ENCODE results near the gene RRM2. TPM values are rescaled to one million over a fixed set of nuclear protein-coding genes. Genes with fewer than 3 reads are reported as not detected.
A peak's percentile ranks its signal among the peaks of the same experiment; 100 is the strongest.
"Not testable (repeated sequence)": the region's sequence is repeated elsewhere in the genome, so short reads cannot be mapped to it uniquely, and the experiment has no call there.

RRM2 gene
- total RNA-seq, 1 experiment from 2014 or later = 456 TPM

- not testable (repeated sequence) for H3K27ac ChIP-seq
Measured at GRCh38 chr2:10147050-10147660, 24.6 kb downstream of the RRM2 start.

GRCh38 chr2:10148268-10148667 lies 25.7 kb downstream of the RRM2 start:
- peaks cover 59% of the 10 kb centered on the region for H3K36me3 ChIP-seq

More at GRCh38 chr2:10147050-10147660, 24.6 kb downstream of the RRM2 start:
- H3K4me3 ChIP-seq; DNase-seq; H3K4me1 ChIP-seq; H3K9me3 ChIP-seq (replicated peaks); H3K27me3 ChIP-seq: not testable (repeated sequence)
- H3K36me3 ChIP-seq = peaks cover 70% of the 10 kb centered on the region

GRCh38 chr2:10149635-10150034 lies 27.1 kb downstream of the RRM2 start:
- Histone ChIP-seq H3K27me3 (no peaks in the 10 kb centered on the region), H3K4me1 (no peaks in the 10 kb centered on the region), H3K36me3 (peaks cover 53% of the 10 kb centered on the region), H3K27ac (no peak overlapping the region), H3K4me3 (no peak overlapping the region), H3K9me3 (replicated peaks) (no peaks in the 10 kb centered on the region)
- no peak for DNase-seq

More at GRCh38 chr2:10148268-10148667, 25.7 kb downstream of the RRM2 start:
- Histone ChIP-seq H3K27me3 (no peaks in the 10 kb centered on the region), H3K27ac (no peak overlapping the region), H3K9me3 (replicated peaks) (no peaks in the 10 kb centered on the region), H3K4me1 (no peaks in the 10 kb centered on the region), H3K4me3 (no peak overlapping the region)
- no peak for DNase-seq

- H3K36me3 ChIP-seq = peaks cover 50% of the 10 kb centered on the region
- no peaks in the 10 kb centered on the region for H3K9me3 ChIP-seq (replicated peaks)
- no peaks in the 10 kb centered on the region for H3K27me3 ChIP-seq
Measured at GRCh38 chr2:10150436-10150835, 27.9 kb downstream of the RRM2 start.

GRCh38 chr2:10151462-10151861 lies 28.9 kb downstream of the RRM2 start:
- no peak for DNase-seq
- Histone ChIP-seq H3K27ac (no peak overlapping the region), H3K36me3 (peaks cover 49% of the 10 kb centered on the region), H3K27me3 (no peaks in the 10 kb centered on the region), H3K4me3 (no peak overlapping the region), H3K4me1 (no peaks in the 10 kb centered on the region), H3K9me3 (replicated peaks) (no peaks in the 10 kb centered on the region)

More at GRCh38 chr2:10150436-10150835, 27.9 kb downstream of the RRM2 start:
- no peak for DNase-seq
- Histone ChIP-seq H3K4me1 (no peaks in the 10 kb centered on the region), H3K27ac (no peak overlapping the region), H3K4me3 (no peak overlapping the region)

GRCh38 chr2:10157293-10157692 lies 34.8 kb downstream of the RRM2 start:
- DNase-seq = no peak
- no peak overlapping the region for H3K27ac ChIP-seq
- no peaks in the 10 kb centered on the region for H3K27me3 ChIP-seq
- peaks cover 24% of the 10 kb centered on the region; the same call in 1 of the 2 replicates for H3K36me3 ChIP-seq
- H3K4me3 ChIP-seq = no peak overlapping the region
- H3K4me1 ChIP-seq = no peaks in the 10 kb centered on the region
- H3K9me3 ChIP-seq (replicated peaks) = no peaks in the 10 kb centered on the region

- peaks cover 23% of the 10 kb centered on the region; the same call in 1 of the 2 replicates for H3K36me3 ChIP-seq
- no peak for DNase-seq
- H3K9me3 ChIP-seq (replicated peaks) = no peaks in the 10 kb centered on the region
- H3K27me3 ChIP-seq = no peaks in the 10 kb centered on the region
- no peaks in the 10 kb centered on the region for H3K4me1 ChIP-seq
- H3K27ac ChIP-seq = no peak overlapping the region
- H3K4me3 ChIP-seq = no peak overlapping the region
Measured at GRCh38 chr2:10158681-10159080, 36.1 kb downstream of the RRM2 start.

- no peaks in the 10 kb centered on the region for H3K9me3 ChIP-seq (replicated peaks)
- no peak overlapping the region for H3K27ac ChIP-seq
- peaks cover 20% of the 10 kb centered on the region; the same call in 1 of the 2 replicates for H3K36me3 ChIP-seq
- no peak overlapping the region for H3K4me3 ChIP-seq
- H3K27me3 ChIP-seq = no peaks in the 10 kb centered on the region
- no peak for DNase-seq
- H3K4me1 ChIP-seq = no peaks in the 10 kb centered on the region
Measured at GRCh38 chr2:10159086-10159485, 36.5 kb downstream of the RRM2 start.

GRCh38 chr2:10159581-10160131 lies 37.1 kb downstream of the RRM2 start:
- DNase-seq = no peak
- no peaks in the 10 kb centered on the region for H3K4me1 ChIP-seq
- H3K27ac ChIP-seq = no peak overlapping the region
- no peaks in the 10 kb centered on the region for H3K27me3 ChIP-seq
- H3K36me3 ChIP-seq = peaks cover 20% of the 10 kb centered on the region; the same call in 1 of the 2 replicates
- H3K9me3 ChIP-seq (replicated peaks) = no peaks in the 10 kb centered on the region
- no peak overlapping the region for H3K4me3 ChIP-seq

- no peak overlapping the region for H3K27ac ChIP-seq
- H3K4me1 ChIP-seq = no peaks in the 10 kb centered on the region
- no peaks in the 10 kb centered on the region for H3K27me3 ChIP-seq
- no peaks in the 10 kb centered on the region for H3K9me3 ChIP-seq (replicated peaks)
- H3K36me3 ChIP-seq = peaks cover 16% of the 10 kb centered on the region; the same call in 1 of the 2 replicates
- H3K4me3 ChIP-seq = no peak overlapping the region
- DNase-seq = no peak
Measured at GRCh38 chr2:10160203-10160955, 37.8 kb downstream of the RRM2 start.

GRCh38 chr2:10161206-10161931 lies 38.8 kb downstream of the RRM2 start:
- Histone ChIP-seq H3K27ac (no peak overlapping the region), H3K4me1 (no peaks in the 10 kb centered on the region), H3K27me3 (no peaks in the 10 kb centered on the region), H3K9me3 (replicated peaks) (no peaks in the 10 kb centered on the region), H3K36me3 (0 out of 2 replicates have a peak, but pooled peaks cover 8% of the 10 kb centered on the region), H3K4me3 (no peak overlapping the region)
- DNase-seq = no peak

- DNase-seq = no peak
- no peaks in the 10 kb centered on the region for H3K9me3 ChIP-seq (replicated peaks)
- no peaks in the 10 kb centered on the region for H3K4me1 ChIP-seq
- H3K4me3 ChIP-seq = no peak overlapping the region
- H3K36me3 ChIP-seq = 0 out of 2 replicates have a peak, but pooled peaks cover 8% of the 10 kb centered on the region
- no peaks in the 10 kb centered on the region for H3K27me3 ChIP-seq
- no peak overlapping the region for H3K27ac ChIP-seq
Measured at GRCh38 chr2:10161961-10162441, 39.5 kb downstream of the RRM2 start.

- DNase-seq = peak; percentile 53 to 54
- H3K36me3 ChIP-seq = 0 out of 2 replicates have a peak, but pooled peaks cover 5% of the 10 kb centered on the region
- no peaks in the 10 kb centered on the region for H3K27me3 ChIP-seq
- H3K4me3 ChIP-seq = no peak overlapping the region
- no peaks in the 10 kb centered on the region for H3K9me3 ChIP-seq (replicated peaks)
- no peaks in the 10 kb centered on the region for H3K4me1 ChIP-seq
- no peak overlapping the region for H3K27ac ChIP-seq
Measured at GRCh38 chr2:10162586-10163497, 40.3 kb downstream of the RRM2 start.
